Endothelial cell of umbilical vein (primary cell): ENCODE data around the gene SMIM38. TPM values are rescaled to one million over a fixed set of nuclear protein-coding genes. Genes with fewer than 3 reads are reported as not detected.

Experiments
- BruUV-seq: library from RNA; stranded (reverse); fragments of 400-500 nt; replicated peaks from 2 replicates; lab custom pipeline; 2021; lab: Mats Ljungman, UMichigan
- CTCF ChIA-PET: fragments of 300-600, 350-600 bp; sonication (Branson Sonifier 250); formaldehyde crosslinking; loops from one replicate; lab custom pipeline; 2021; ENCODE audit warnings: antibody characterized with exemption, inconsistent platforms; lab: Charles Lee
- POLR2A ChIA-PET: fragments of 300-600, 350-600 bp; sonication (Branson Sonifier 250); formaldehyde crosslinking; loops from one replicate; lab custom pipeline; 2021; ENCODE audit warnings: antibody characterized with exemption, inconsistent platforms; lab: Charles Lee
- DNase-seq: peaks from one replicate; pipeline ENCODE4 v3.0.0-alpha.2; 2011; ENCODE audit warnings: low read depth, low spot score
- FAIRE-seq: peaks from 2 replicates; lab custom pipeline; 2011; peaks lifted over from hg19 to GRCh38; lab: Jason Lieb, UNC
- H2AFZ ChIP-seq: 2 replicates; pipeline ENCODE4 v1.6.0; 2012; ENCODE audit warnings: low read depth, low read length, control low read depth, inconsistent platforms
- H3K27ac ChIP-seq: 2 replicates; pipeline ENCODE4 v1.5.1; 2011; ENCODE audit warnings: low read depth, mild to moderate bottlenecking, control low read depth, low read length, moderate library complexity; ENCODE audit not compliant: insufficient read depth
- H3K27me3 ChIP-seq, 2 experiments: 2 replicates each; pipeline versions ENCODE4 v1.6.0 to v1.6.1; 2011; ENCODE audit warnings: low read length in 2 of 2, mixed read lengths in 1 of 2; ENCODE audit not compliant: control insufficient read depth in 2 of 2, insufficient read depth in 2 of 2
- H3K36me3 ChIP-seq, 2 experiments: 2 replicates in 1 of 2; 3 replicates in 1 of 2; pipeline ENCODE4 v1.5.1; 2011; ENCODE audit warnings: low read length in 2 of 2, mild to moderate bottlenecking in 1 of 2, moderate library complexity in 1 of 2; ENCODE audit not compliant: control insufficient read depth in 2 of 2, insufficient read depth in 2 of 2; ENCODE audit errors: extremely low read depth in 1 of 2
- H3K4me1 ChIP-seq: 3 replicates; pipeline ENCODE4 v1.5.1; 2011; ENCODE audit warnings: mild to moderate bottlenecking, low read length; ENCODE audit not compliant: control insufficient read depth, insufficient read depth; ENCODE audit errors: extremely low read depth
- H3K4me2 ChIP-seq: 2 replicates; pipeline ENCODE4 v1.6.1; 2011; ENCODE audit warnings: low read length, control low read depth, mixed read lengths; ENCODE audit not compliant: insufficient read depth
- H3K4me3 ChIP-seq, 3 experiments: fragments of 200-600 bp in 1 of 3; sonication (generic), shearing (Covaris generic) in 1 of 3; replicated peaks in 1 of 3; 2 replicates each; pipeline ENCODE4 v1.5.1; 2011 to 2016; ENCODE audit warnings: control low read depth in 3 of 3, low read length in 3 of 3, mild to moderate bottlenecking in 2 of 3, inconsistent platforms in 1 of 3, low read depth in 1 of 3, moderate library complexity in 1 of 3; ENCODE audit not compliant: insufficient read depth in 1 of 3
- H3K79me2 ChIP-seq: 2 replicates; pipeline ENCODE4 v1.6.0; 2012; ENCODE audit warnings: low read length, inconsistent platforms; ENCODE audit not compliant: control insufficient read depth, insufficient read depth
- H3K9ac ChIP-seq: replicated peaks from 2 replicates; pipeline ENCODE3; 2011; ENCODE audit warnings: low read length, control low read depth; ENCODE audit not compliant: insufficient read depth; ENCODE audit errors: extremely low read depth
- H3K9me1 ChIP-seq: replicated peaks from 3 replicates; pipeline ENCODE4 v1.6.0; 2011; ENCODE audit warnings: mild to moderate bottlenecking, low read length; ENCODE audit not compliant: control insufficient read depth, insufficient read depth; ENCODE audit errors: extremely low read depth
- H3K9me3 ChIP-seq: replicated peaks from 2 replicates; pipeline ENCODE4 v1.5.1; 2012; ENCODE audit warnings: low read length, inconsistent platforms; ENCODE audit not compliant: control insufficient read depth, insufficient read depth
- H4K20me1 ChIP-seq: replicated peaks from 2 replicates; pipeline ENCODE3; 2011; ENCODE audit warnings: mild to moderate bottlenecking, low read length; ENCODE audit not compliant: control insufficient read depth, insufficient read depth; ENCODE audit errors: extremely low read depth
- EZH2 ChIP-seq: IDR thresholded peaks from 2 replicates; pipeline ENCODE4 v1.6.1; 2012; ENCODE audit warnings: borderline replicate concordance, low read depth, mild to moderate bottlenecking, moderate library complexity, low read length, inconsistent platforms; ENCODE audit not compliant: severe bottlenecking
- FOS ChIP-seq: IDR thresholded peaks from 2 replicates; pipeline ENCODE4 v1.6.1; 2011; ENCODE audit warnings: mild to moderate bottlenecking, low read length, moderate library complexity, borderline replicate concordance; ENCODE audit not compliant: insufficient read depth
- GATA2 ChIP-seq: IDR thresholded peaks from 2 replicates; pipeline ENCODE4 v1.7.0; 2011; ENCODE audit warnings: low read depth, mild to moderate bottlenecking, moderate library complexity, mixed read lengths, low read length; ENCODE audit not compliant: insufficient read length, insufficient read depth
- JUN ChIP-seq: IDR thresholded peaks from 2 replicates; pipeline ENCODE4 v1.6.1; 2011; ENCODE audit warnings: borderline replicate concordance, low read depth; ENCODE audit not compliant: insufficient read length, insufficient read depth
- MYC ChIP-seq: IDR thresholded peaks from one replicate; pipeline ENCODE4 v1.6.1; 2011; ENCODE audit warnings: mild to moderate bottlenecking, low read depth, low read length
- POLR2A ChIP-seq: IDR thresholded peaks from 2 replicates; pipeline ENCODE4 v1.6.1; 2012; ENCODE audit warnings: low read depth, mild to moderate bottlenecking, control low read depth, low read length
- POLR2AphosphoS5 ChIP-seq: IDR thresholded peaks from 2 replicates; pipeline ENCODE4 v1.6.1; 2012; ENCODE audit warnings: low read depth, mild to moderate bottlenecking, control low read depth, low read length, moderate library complexity; ENCODE audit not compliant: insufficient read depth
- dilution Hi-C: fragments of 300-500 bp; cut with MboI; formaldehyde crosslinking; loops from one replicate; pipeline ENCODE4 v1.15.0; 2019; ENCODE audit warnings: low sequenced_read_pairs; ENCODE audit not compliant: extremely low pct_ligation_motif_present
- intact Hi-C: fragments of 100-400 bp; cut with micrococcal nuclease; formaldehyde crosslinking; loops from one replicate; pipeline ENCODE4 v1.10.0; 2022
- polyA plus RNA-seq, 4 experiments: library from polyadenylated mRNA; depleted of rRNA in 3 of 4; stranded (reverse) in 3 of 4; unstranded in 1 of 4; fragments of >200 nt; gene quantifications; 2 replicates each; pipeline versions ENCODE4 v1.2.1 to v1.2.3, GENCODE V29; 2011 to 2012; ENCODE audit warnings: missing spikeins in 1 of 4
- total RNA-seq: library from RNA; stranded (reverse); gene quantifications from 2 replicates; pipeline ENCODE4 v1.2.3, GENCODE V29; 2021
- TF ChIP-seq, protein P1 (sequence below): IDR thresholded peaks from 2 replicates; pipeline ENCODE4 v1.6.1; 2011; ENCODE audit not compliant: insufficient read depth, insufficient read length
- TF ChIP-seq, protein P2 (sequence below), 2 donors: IDR thresholded peaks; 1 replicate in 1 of 2; 2 replicates in 1 of 2; pipeline ENCODE4 v1.5.1; 2011; ENCODE audit warnings: low read length in 2 of 2, mild to moderate bottlenecking in 2 of 2, moderate library complexity in 2 of 2, control low read depth in 1 of 2, inconsistent platforms in 1 of 2, low read depth in 1 of 2; ENCODE audit not compliant: insufficient read depth in 1 of 2; ENCODE audit errors: extremely low read depth in 1 of 2

SMIM38 gene
- total and polyA plus RNA-seq, 2 donors (not counting 3 experiments of a cell fraction or from before 2014, with no cell fraction given) = 0.03 TPM; not detected in 1

DNA sequence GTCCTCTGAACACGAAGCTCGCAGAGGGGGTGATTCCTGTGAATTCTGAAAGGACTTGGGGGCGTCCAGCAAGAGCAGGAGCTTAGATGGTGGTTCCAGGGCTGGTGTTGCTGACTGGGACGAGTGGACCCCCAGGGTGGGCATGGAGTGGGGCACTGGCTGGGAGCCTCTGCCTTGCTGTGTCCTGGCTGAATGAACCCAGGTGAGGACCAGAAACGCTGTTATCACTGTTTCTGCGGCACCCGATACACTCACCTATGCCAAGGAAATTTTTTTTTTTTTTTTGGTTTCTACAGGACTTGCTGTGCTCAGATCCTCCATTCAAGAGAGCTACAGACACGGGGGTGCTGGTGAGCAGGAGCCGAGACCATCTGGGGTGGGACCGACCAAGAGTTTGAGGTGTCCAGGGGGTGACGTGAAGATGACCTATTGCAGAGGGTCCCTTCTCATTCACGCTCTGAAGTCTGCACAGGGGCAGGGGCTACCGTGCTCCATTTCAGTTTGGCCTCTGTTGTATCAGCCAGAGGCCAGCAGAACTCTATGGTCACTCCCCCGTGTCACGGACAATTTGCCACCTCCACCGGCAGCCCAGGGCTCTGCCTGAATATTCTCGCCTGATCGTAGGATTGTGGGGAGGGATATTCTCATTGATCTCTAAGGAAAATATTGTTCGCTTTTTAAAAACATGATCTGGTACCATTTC is 3.6 kb downstream of the SMIM38 start:
- intact Hi-C loops (no loop called here), dilution Hi-C loops (no loop called here)
- H4K20me1 ChIP-seq = no peaks in the 10 kb centered on the region
- CTCF ChIA-PET = interaction anchor here (1.5 kb wide), 1 partner anchor 28 kb away, joined by 4 read pairs; no protein-coding TSS in a partner anchor
- H3K4me3 ChIP-seq = no peak overlapping the region
- H3K9ac ChIP-seq = no peak overlapping the region
- FAIRE-seq (no peak), DNase-seq (no peak)
- no peaks in the 10 kb centered on the region for H3K9me3 ChIP-seq
- POLR2A ChIA-PET = no interaction called here
- BruUV-seq = no TSS peak
- no peaks in the 10 kb centered on the region for H3K4me1 ChIP-seq
- no peaks in the 10 kb centered on the region for H3K36me3 ChIP-seq
- no peak for TF ChIP-seq POLR2A
- no peak for TF ChIP-seq JUN
- TF ChIP-seq MYC = no peak
- no peak for TF ChIP-seq FOS
- TF ChIP-seq EZH2 = no peak
- no peak for TF ChIP-seq POLR2AphosphoS5
- TF ChIP-seq, protein P1, sequence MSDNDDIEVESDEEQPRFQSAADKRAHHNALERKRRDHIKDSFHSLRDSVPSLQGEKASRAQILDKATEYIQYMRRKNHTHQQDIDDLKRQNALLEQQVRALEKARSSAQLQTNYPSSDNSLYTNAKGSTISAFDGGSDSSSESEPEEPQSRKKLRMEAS = no peak
- TF ChIP-seq, protein P2, sequence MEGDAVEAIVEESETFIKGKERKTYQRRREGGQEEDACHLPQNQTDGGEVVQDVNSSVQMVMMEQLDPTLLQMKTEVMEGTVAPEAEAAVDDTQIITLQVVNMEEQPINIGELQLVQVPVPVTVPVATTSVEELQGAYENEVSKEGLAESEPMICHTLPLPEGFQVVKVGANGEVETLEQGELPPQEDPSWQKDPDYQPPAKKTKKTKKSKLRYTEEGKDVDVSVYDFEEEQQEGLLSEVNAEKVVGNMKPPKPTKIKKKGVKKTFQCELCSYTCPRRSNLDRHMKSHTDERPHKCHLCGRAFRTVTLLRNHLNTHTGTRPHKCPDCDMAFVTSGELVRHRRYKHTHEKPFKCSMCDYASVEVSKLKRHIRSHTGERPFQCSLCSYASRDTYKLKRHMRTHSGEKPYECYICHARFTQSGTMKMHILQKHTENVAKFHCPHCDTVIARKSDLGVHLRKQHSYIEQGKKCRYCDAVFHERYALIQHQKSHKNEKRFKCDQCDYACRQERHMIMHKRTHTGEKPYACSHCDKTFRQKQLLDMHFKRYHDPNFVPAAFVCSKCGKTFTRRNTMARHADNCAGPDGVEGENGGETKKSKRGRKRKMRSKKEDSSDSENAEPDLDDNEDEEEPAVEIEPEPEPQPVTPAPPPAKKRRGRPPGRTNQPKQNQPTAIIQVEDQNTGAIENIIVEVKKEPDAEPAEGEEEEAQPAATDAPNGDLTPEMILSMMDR (IDR thresholded peaks at IDR 0.05; ENCODE audit: extremely low read depth in 1 of 2, insufficient read depth in 1 of 2, low read depth in 1 of 2, low read length in 2 of 2) = no peak
- no peak for TF ChIP-seq GATA2
- H3K27ac ChIP-seq = no peak overlapping the region
- no peak overlapping the region for H3K4me2 ChIP-seq
- no peak overlapping the region for H2AFZ ChIP-seq
- H3K9me1 ChIP-seq = no peaks in the 10 kb centered on the region
- no peaks in the 10 kb centered on the region for H3K27me3 ChIP-seq
- H3K79me2 ChIP-seq = no peaks in the 10 kb centered on the region
